Fibroblast of the conjunctiva (primary cell): ENCODE results near the gene CNIH2.

Experiments used
- DNase-seq: peaks from one replicate; pipeline ENCODE4 v3.0.0-alpha.2; 2010; ENCODE audit warnings: low read depth

CNIH2 gene

DNA sequence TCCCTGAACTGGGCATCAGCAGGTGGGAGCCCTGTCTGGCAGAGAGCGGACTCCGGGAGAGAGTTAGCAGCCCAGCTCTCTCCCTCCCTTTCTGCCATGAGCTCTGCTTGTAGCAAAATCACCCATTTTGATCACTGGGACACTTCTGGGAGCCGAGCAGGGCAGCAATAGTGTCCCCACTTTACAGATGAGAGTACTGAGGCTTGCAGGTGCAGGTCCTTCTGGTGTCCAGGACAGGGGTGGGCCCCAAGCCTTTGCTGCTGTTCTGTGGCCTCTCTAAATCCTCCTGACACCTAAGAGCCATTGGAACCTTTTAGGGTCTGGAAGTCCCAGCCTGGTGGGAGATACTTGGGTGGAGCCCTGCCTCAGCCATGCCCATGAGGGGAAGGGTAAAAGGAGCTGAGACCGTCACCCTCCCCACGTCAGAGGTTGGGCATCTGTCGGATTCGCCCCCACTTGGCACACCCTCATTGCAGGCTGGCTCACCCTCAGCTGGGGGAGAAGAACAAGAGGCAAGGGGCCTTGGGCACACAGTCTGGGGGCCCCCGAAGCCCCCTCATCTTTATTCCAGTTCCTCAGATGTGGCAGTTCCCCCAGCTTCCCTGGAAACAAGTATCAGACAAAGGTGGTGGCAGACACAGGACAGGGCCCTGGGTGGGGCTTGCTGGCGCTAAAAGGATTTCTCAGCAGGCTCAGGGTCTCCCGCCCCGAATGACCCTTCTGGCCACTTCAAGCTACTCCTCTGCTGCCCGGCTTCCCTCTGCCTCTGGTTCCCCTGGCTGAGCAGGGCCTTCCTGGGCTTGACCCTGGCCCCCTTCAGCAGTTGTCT lies 53.8 kb downstream of the CNIH2 start:
- no peak for DNase-seq

DNA sequence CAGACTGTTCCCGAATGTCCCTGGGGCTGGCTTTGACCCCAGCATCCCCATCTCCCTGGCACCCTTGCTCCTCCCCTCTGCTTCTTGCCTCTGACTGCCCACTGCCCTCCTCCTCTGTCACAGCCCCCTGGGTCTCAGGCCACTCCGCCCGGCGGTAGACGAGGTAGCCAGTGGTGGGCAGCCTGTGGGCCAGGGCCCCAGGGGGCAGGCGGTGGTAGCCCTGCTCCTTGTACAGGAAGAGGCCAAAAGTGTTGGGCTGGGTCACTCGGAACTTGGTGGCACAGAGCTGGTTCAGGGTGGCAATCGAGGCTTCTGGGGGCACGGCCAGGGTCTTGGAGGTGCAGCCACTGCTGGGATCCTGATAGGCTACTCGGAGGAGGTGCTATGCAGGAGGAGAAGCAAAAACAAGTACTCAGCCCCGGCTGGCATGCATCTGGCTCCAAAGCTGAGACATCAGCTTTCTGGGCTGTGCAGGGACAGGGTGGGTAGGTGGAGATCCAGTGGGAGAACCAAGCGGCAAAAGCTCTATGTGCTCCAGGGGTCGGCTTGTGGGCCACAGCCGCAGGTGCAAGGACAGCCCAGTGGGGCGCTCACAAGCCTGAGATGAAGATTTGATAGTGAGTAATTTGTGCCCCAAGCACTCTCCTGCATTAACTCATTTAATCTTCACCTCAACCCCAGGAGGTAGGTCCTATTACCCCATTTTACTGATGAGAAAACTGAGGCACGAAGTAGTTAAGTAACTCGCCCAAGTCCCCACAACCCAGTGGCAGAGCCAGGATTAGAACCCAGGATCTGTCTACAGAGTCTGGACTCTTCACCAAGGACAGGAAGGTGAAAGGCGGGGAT lies 54.6 kb downstream of the CNIH2 start:
- DNase-seq: no peak

DNA sequence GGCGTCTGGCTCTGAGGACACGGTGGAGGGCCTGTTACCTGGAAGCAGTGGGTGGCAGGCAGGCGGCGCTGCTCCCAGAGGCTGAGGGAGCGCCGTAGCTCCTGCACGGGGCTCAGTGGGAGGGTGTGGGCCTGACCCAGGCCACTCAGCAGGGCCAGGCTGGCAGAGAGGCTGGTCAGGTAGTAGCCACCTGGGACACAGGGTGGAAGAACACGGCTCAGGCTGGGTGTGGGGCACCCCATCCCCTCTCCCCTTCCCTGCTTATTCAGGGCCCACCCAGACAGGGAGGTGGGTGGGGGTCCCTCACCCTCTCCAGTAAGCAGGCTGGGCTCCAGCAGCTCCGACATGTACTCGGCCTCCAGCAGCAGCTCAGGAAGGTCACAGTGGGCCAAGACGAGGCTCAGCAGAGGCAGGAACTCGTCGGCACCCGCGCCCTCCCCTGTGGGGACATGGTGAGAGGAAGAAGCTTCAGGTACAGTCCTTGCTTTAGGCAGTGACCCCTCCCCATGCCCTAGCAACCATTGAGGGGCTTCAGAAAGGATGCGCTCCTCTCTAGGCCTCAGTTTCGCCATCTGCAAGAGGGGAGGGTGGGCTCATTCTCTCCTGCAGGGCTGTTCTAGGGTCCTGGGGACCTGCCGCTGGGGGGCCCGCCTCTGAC lies 55.4 kb downstream of the CNIH2 start:
- DNase-seq: no peak
